HCEC 1CT (cell line): ENCODE measurements around the gene KLHL12.
A peak's percentile ranks its signal among the peaks of the same experiment; 100 is the strongest.
"Not testable (repeated sequence)": the region's sequence is repeated elsewhere in the genome, so short reads cannot be mapped to it uniquely, and the experiment has no call there.

ENCODE experiments used
- DNase-seq: peaks from one replicate; pipeline ENCODE4 v3.0.0-alpha.2; 2017

KLHL12 gene

DNA sequence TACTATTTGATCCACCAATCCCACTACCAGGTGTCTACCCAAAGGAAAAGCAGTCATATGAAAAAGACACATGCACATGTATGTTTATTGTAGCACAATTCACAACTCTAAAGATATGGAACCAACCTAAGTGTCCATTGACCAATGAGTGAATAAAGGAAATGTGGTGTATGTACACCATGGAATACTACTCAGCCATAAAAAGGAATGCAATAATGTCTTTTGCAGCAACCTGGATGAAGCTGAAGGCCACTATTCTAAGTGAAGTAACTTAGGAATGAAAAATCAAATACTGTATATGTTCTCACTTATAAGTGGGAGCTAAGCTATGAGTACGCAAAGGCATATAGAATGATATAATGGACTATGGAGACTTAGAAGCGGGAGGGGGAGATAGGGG lies 18.4 kb upstream of the KLHL12 start:
- DNase-seq: no peak

DNA sequence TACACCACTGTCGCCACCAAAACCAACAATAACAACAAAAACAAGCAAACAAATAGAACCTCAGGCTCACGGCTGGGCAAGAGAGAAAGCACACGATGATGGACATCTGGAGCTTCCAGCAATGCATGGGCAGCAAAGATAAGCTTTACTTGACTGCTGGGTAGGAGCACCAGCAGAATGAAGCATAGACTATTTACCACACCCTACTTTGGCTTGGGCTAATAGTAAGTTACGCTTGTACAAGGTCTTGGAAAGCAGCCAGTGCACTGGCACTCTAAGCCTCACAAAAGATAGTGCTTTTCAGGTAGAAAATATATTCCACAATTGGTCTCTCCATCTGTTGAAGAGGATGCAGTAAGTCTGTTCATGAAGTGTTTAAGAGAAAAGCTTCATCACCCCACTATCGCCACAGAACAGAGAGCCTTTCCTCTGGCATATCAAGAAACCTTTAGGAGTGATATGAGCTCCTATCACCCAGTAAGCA lies 17.4 kb upstream of the KLHL12 start:
- no peak for DNase-seq

DNA sequence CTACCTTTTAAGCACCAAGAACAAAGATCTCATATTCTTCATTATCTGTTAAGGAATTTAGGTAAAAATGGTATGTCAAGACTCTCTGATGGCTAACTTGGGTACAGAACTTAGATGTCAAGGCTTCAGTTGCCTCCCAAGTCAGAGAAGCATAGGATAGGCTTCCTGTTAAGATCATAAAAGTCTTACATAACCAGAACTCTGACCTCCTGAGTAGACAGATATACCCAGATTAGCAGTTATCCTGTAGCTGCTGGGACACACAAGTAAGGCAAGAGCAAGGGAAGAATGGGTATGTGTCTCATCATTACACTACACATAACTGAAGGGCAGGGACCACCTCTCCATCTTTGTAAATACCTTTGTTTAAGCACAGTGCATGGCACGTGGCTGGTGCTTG lies 15.4 kb upstream of the KLHL12 start:
- no peak for DNase-seq

GRCh38 chr1:202941372-202941771 lies 14.3 kb upstream of the KLHL12 start:
- no peak for DNase-seq

DNA sequence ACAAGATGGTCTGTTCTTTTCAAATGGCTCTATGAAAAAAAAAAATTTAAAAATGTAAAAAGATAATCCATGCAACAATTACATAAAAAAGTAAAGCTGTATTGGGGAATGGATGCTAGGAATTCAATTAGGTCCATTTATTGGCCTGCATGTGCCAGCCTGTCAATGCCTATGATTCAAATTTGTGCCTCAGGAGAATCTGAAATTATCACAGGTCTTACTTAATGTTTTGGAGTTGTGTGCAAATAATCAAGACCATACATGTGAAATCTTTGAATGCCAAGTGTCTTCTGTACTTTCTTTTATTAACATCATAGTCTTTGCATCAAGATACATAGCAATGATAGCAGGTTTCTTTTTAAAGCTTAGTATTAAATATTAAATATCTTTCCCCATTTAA lies 13.5 kb upstream of the KLHL12 start:
- no peak for DNase-seq

GRCh38 chr1:202938287-202938925 lies 11.4 kb upstream of the KLHL12 start:
- no peak for DNase-seq

DNA sequence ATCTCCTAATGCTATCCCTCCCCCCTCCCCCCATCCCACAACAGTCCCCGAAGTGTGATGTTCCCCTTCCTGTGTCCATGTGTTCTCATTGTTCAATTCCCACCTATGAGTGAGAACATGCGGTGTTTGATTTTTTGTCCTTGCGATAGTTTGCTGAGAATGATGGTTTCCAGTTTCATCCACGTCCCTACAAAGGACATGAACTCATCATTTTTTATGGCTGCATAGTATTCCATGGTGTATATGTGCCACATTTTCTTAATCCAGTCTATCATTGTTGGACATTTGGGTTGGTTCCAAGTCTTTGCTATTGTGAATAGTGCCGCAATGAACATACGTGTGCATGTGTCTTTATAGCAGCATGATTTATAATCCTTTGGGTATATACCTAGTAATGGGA lies 9.4 kb upstream of the KLHL12 start:
- DNase-seq: not testable (repeated sequence)

DNA sequence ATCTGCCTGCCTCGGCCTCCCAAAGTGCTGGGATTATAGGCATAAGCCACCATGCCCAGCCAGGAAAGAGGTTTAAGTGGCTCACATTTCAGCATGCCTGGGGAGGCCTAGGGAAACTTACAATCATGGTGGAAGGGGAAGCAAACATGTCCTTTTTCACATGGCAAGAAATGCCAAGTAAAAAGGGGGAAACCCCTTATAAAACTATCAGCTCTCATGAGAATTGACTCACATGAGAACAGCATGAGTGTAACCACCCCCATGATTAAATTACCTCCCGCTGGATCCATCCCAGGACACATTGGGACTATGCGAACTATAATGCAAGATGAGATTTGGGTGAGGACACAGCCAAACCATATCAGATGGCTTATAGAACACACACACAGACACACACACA lies 8.8 kb upstream of the KLHL12 start:
- no peak for DNase-seq

DNA sequence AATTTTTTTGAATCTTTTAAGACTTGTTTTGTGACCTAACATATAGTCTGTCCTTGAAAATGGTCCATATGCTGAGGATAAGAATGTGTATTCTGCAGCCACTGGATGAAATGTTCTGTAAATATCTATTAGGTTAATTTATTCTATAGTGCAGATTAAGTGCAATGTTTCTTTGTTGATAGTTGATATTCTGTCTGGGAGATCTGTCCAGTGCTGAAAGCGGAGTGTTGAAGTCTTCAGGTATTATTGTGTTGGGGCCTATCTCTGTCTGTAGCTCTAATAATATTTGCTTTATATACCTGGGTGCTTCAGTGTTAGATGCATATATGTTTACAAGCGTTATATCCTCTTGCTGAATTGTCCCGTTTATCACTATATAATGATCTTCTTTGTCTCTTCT lies 7.7 kb upstream of the KLHL12 start:
- no peak for DNase-seq

GRCh38 chr1:202932476-202932875 lies 5.4 kb upstream of the KLHL12 start:
- no peak for DNase-seq

DNA sequence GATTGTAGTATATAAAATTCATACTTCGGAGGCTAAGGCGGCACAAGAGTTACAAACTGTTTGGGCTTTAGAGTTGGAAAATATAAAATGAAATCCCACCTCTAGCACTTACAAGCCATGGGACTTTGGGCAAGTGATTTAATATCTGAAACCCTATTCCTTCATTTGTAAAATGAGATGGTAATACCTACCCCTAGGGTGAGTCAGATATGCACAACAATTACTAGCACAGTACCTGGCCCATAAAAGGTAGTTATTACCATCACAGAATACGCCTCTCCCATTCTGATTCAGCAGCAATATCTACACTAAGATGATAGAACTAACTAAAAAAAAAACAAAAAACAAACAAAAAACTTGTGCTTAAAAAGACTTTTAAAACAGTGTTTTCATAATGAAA lies 3.5 kb downstream of the KLHL12 start:
- no peak for DNase-seq

DNA sequence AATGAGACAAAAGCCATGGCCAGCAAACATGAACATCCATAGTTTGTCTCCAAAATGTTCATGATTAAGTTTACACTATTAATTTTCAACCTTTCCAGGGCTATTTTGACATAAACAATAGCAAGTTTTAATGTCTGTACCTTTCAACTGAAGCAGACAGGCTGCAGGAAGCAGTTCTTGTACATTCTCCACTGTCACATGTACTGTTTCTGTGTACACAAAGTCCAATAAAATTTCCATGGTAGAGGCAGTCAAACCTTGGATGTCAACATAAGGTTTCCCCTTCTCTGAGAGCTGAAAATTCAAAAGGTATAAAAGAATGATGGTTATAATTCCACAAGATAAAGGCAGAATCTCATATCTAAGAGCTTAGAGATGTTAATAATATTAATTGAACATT lies 7.4 kb downstream of the KLHL12 start:
- no peak for DNase-seq

GRCh38 chr1:202915146-202915545 lies 11.9 kb downstream of the KLHL12 start:
- DNase-seq: no peak

DNA sequence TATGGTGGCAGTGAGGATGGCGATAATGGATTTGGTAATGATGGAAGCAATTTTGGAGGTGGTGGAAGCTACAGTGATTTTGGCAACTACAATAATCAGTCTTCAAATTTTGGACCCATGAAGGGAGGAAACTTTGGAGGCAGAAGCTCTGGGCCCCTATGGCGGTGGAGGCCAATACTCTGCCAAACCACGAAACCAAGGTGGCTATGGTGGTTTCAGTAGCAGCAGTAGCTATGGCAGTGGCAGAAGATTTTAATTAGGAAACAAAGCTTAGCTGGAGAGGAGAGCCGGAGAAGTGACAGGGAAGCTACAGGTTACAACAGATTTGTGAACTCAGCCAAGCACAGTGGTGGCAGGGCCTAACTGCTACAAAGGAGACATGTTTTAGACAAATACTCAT lies 14.6 kb downstream of the KLHL12 start:
- not testable (repeated sequence) for DNase-seq

- no peak for DNase-seq
These were observed 17.5 kb downstream of the KLHL12 start for GRCh38 chr1:202909494-202909893.

DNA sequence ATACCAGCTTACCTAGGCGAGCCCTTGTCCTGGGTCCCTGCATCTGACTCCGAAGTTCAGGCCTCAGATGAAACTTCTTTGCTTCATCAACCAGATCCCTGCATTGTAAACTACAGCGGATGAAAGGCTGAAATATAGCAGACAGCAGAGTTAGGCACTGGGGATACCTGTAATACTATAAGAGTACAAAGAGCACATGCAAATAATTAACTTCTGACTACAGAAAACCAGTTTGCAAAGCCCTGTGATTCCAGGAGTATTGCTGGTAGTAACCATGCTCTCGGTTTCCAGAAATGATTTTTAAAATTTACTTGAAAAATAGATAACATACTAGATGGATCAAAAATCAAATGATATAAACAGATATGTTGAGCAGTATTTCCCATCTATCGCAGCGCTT lies 18.0 kb downstream of the KLHL12 start:
- DNase-seq: no peak

DNA sequence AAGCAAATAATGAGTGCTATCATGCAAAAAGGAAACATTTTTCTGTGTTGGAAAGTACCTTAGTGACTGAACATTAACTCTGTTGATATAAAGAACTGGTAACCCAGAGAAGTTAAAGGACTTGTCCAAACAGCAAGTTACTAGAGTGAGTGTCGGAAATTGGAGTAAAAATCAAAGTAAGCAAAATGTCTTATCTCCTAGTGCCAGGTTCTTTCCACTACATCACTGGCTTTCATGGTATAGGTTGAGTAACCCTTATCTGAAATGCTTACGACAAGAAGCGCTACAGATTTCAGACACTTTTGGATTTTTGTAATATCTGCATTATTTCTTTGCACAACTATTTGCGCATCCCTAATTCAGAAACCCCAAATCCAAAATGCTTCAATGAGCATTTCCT lies 21.7 kb downstream of the KLHL12 start:
- DNase-seq: no peak

DNA sequence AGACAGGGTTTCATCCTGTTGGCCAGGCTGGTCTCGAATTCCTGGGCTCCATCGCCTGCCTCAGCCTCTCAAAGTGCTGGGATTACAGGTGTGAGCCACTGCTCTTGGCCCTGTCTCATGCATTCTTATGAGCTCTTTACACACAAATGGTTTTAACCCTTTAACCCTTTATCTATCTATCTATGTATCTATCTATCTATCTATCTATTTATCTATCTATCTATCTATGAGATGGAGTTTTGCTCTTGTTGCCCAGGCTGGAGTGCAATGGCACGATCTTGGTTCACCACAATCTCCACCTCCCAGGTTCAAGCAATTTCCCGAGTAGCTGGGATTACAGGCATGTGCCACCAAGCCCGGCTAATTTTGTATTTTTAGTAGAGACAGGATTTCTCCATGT lies 23.2 kb downstream of the KLHL12 start:
- DNase-seq: not testable (repeated sequence)

DNA sequence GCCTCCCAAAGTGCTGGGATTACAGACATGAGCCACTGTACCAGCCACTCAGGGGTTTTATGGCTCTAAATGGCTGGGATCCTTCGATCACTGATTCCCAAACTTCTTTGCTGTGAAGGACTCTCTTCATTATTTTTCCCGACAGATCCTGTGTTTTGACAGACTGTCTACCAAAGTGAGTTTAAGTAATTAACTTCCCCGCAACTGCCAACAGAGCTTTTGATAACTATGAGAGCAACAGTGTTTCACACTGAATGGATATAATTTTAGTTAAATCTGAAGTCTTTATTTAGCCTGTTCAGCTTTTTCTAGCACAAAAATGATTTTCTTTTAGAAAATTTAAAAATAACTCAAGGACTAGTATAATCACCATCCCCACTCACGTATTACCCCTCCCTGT lies 25.5 kb downstream of the KLHL12 start:
- DNase-seq: no peak

GRCh38 chr1:202892501-202892900 lies 34.5 kb downstream of the KLHL12 start:
- DNase-seq: no peak

DNA sequence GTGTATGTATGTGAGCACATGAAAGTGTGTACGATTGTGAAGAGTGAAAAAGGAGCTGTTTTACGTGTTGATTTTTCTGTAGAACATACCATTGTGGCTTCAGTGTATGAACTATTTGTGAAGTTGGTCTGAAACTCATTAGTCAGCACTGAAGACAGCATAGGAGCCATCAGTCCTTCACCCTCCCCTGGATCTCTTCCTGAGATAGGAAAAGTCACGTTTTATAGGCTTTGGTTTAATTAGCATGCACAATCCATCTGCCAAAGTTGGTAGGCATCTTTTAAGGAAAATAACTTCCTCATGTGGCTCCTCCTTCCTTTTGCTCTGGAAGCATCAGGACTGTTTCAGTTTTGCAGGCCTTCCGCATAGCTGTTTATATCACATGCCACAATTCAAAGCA lies 36.6 kb downstream of the KLHL12 start:
- DNase-seq: no peak

DNA sequence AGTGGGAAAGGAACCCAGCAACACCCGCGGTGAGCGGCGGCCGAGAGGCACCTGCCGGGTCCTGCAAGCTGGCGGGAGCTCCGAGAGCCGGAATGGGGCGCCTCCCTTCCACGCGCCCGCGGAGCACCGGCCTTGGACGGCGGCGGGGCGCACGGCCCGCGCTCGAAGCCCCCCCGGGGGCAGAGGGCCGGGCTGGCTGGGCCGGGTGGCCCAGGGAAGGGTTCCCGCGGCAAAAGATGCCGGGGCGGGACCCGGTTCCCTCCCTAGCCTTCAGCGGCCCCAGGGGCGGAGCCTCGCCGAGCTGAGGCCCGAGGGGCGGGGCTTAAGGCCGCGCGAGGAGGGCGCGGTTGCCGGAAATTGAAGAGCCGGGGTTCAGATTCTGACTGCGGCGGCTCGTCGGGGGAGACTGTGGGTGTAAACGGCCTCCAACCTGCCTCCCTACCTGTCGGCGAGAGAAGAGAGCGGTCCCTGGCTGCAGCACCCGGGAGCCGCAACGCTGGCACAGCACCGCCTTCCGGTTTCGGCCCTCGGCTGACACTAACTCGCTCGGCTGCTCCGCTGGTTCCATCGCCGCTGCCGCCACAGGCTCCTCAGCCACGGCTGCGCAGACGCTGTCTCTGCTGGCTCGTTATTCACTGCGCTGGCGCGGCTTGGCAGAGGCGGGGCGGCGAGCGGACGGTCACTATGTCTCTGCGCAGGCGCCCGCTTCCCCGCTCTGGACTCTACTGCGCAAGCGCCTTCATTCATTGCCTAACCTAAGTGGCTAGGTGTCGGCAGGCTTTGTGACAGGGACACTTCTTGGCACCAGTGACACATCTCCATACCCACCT lies 38.3 kb downstream of the KLHL12 start, which contains the start of gene RABIF:
Gene RABIF, minus strand, starts transcription at position 619 of the 830 bp plus-strand sequence. Its CDS starts 51 bp downstream, at position 568.
- peak; percentile 94 for DNase-seq

DNA sequence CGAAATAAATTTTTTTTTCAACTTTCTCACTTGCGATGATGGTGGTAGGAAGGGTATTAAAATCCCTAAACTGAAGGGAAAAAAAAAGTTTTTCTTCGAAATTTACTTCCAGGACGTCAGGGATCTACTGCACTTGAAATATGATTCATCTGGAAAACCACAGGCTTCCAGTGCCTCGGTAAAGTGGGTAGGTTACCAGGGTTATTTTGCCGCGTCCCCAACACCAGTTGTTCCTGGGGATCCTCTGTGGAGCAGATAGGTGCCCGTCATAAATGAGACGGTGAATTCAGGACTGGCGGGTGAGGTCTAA lies 38.9 kb downstream of the KLHL12 start:
- peak; percentile 43 for DNase-seq

- no peak for DNase-seq
These were observed 46.0 kb downstream of the KLHL12 start for GRCh38 chr1:202880961-202881460.
